PC-9 (cell line): Measurements from ENCODE around the gene ATP1A2. TPM values are rescaled to one million over a fixed set of nuclear protein-coding genes. Genes with fewer than 3 reads are reported as not detected.

Experiments
- BruUV-seq: library from RNA; stranded (reverse); fragments of 400-500 nt; replicated peaks from 2 replicates; lab custom pipeline; 2021; lab: Mats Ljungman, UMichigan
- CTCF ChIA-PET: fragments of 300-600 bp; sonication (Branson Sonifier 250); formaldehyde crosslinking; loops from one replicate; lab custom pipeline; 2022; ENCODE audit warnings: antibody characterized with exemption; lab: Charles Lee
- POLR2A ChIA-PET: fragments of 300-600 bp; sonication (Branson Sonifier 250); formaldehyde crosslinking; loops from one replicate; lab custom pipeline; 2022; ENCODE audit warnings: antibody characterized with exemption; ENCODE audit not compliant: unreplicated experiment; lab: Charles Lee
- DNase-seq, 2 experiments: peaks; one replicate each; pipeline versions ENCODE4 v3.0.0 to v3.0.0-alpha.2; 2015 to 2022; ENCODE audit warnings: mixed read lengths in 1 of 2
- H2AFZ ChIP-seq: fragments of 200-600 bp; sonication (generic); 2 replicates; pipeline ENCODE4 v1.8.1; 2017; ENCODE audit warnings: antibody characterized with exemption
- H3F3A ChIP-seq: fragments of 200-600 bp; sonication (generic); 2 replicates; pipeline ENCODE4 v1.8.1; 2017; ENCODE audit warnings: antibody characterized with exemption, mild to moderate bottlenecking, low read depth; ENCODE audit not compliant: insufficient read depth
- H3K27ac ChIP-seq: fragments of 200-600 bp; sonication (generic); 2 replicates; pipeline ENCODE4 v1.6.1; 2016; ENCODE audit warnings: mixed run types
- H3K27me3 ChIP-seq: fragments of 200-600 bp; sonication (generic); 2 replicates; pipeline ENCODE4 v1.6.1; 2016; ENCODE audit warnings: low read depth, mixed run types; ENCODE audit not compliant: insufficient read depth
- H3K36me3 ChIP-seq: fragments of 200-600 bp; sonication (generic); 2 replicates; pipeline ENCODE4 v1.6.1; 2016; ENCODE audit warnings: low read depth, mixed run types
- H3K4me1 ChIP-seq: fragments of 200-600 bp; sonication (generic); replicated peaks from 2 replicates; pipeline ENCODE4 v1.6.1; 2016; ENCODE audit warnings: mixed run types; ENCODE audit not compliant: insufficient read depth
- H3K4me2 ChIP-seq: fragments of 200-600 bp; sonication (generic); 2 replicates; pipeline ENCODE4 v1.6.1; 2017; ENCODE audit warnings: mixed run types
- H3K4me3 ChIP-seq: fragments of 200-600 bp; sonication (generic); 2 replicates; pipeline ENCODE4 v1.6.1; 2016; ENCODE audit warnings: mixed run types
- H3K79me2 ChIP-seq: fragments of 200-600 bp; sonication (generic); 2 replicates; pipeline ENCODE4 v1.6.1; 2017; ENCODE audit warnings: low read depth, mixed run types
- H3K9me2 ChIP-seq: fragments of 200-600 bp; sonication (generic); 2 replicates; pipeline ENCODE4 v1.8.1; 2017; ENCODE audit warnings: mild to moderate bottlenecking; ENCODE audit not compliant: insufficient read depth
- H3K9me3 ChIP-seq: fragments of 200-600 bp; sonication (generic); 2 replicates; pipeline ENCODE4 v1.8.1; 2016; ENCODE audit warnings: low read depth; ENCODE audit not compliant: insufficient read depth
- H4K20me1 ChIP-seq: fragments of 200-600 bp; sonication (generic); 2 replicates; pipeline ENCODE4 v1.8.1; 2017; ENCODE audit not compliant: insufficient read depth
- CTCF ChIP-seq: fragments of 200-600 bp; sonication (generic); conservative IDR thresholded peaks from 2 replicates; pipeline ENCODE4 v1.6.1; 2017; ENCODE audit warnings: mixed run types, antibody characterized with exemption, mild to moderate bottlenecking, moderate library complexity
- EZH2 ChIP-seq: fragments of 200-600 bp; sonication (generic); IDR thresholded peaks from 2 replicates; pipeline ENCODE4 v1.8.0; 2017; ENCODE audit warnings: antibody characterized with exemption, low read depth
- intact Hi-C: fragments of 100-400 bp; cut with micrococcal nuclease; formaldehyde crosslinking; loops from one replicate; pipeline ENCODE4 v1.10.0; 2022; ENCODE audit not compliant: unreplicated experiment
- total RNA-seq: library from RNA; stranded (reverse); gene quantifications from 2 replicates; pipeline ENCODE4 v1.2.3, GENCODE V29; 2021

ATP1A2 gene
- total RNA-seq, 1 experiment from 2014 or later, result 1.1 TPM

GRCh38 chr1:160094291-160094625, 21.3 kb upstream of the ATP1A2 start:
- H2AFZ ChIP-seq, result no peak overlapping the region
- intact Hi-C loops, result loop anchor here (10.0 kb wide), 1 partner anchor 189 kb away; the partner anchor contains the start of gene CFAP45
- BruUV-seq, result no TSS peak
- H3K9me2 ChIP-seq, result no peaks in the 10 kb centered on the region
- peaks cover 2% of the 10 kb centered on the region; the same call in 1 of the 2 replicates for H3F3A ChIP-seq
- H3K79me2 ChIP-seq, result no peaks in the 10 kb centered on the region; the same call in 1 of the 2 replicates
- peaks cover 23% of the 10 kb centered on the region for H3K4me1 ChIP-seq
- no peaks in the 10 kb centered on the region for H3K27me3 ChIP-seq
- no peaks in the 10 kb centered on the region for H3K36me3 ChIP-seq
- POLR2A ChIA-PET, result no interaction called here
- no peaks in the 10 kb centered on the region for H3K9me3 ChIP-seq
- H3K4me2 ChIP-seq, result no peak overlapping the region
- H3K27ac ChIP-seq, result no peak overlapping the region
- H3K4me3 ChIP-seq, result no peak overlapping the region
- no peaks in the 10 kb centered on the region for H4K20me1 ChIP-seq
- DNase-seq, result no peak
- CTCF ChIA-PET, result no interaction called here
- no peak for TF ChIP-seq CTCF
- TF ChIP-seq EZH2, result no peak

- no peaks in the 10 kb centered on the region for H3K27me3 ChIP-seq
- H3K4me1 ChIP-seq, result peaks cover 26% of the 10 kb centered on the region
- H4K20me1 ChIP-seq, result no peaks in the 10 kb centered on the region
- H2AFZ ChIP-seq, result no peak overlapping the region
- no peaks in the 10 kb centered on the region for H3K9me2 ChIP-seq
- intact Hi-C loops, result loop anchor here (10.0 kb wide), 1 partner anchor 190 kb away; the partner anchor contains the start of gene CFAP45
- no peak overlapping the region for H3K4me3 ChIP-seq
- DNase-seq, result no peak
- no peaks in the 10 kb centered on the region for H3K9me3 ChIP-seq
- H3K4me2 ChIP-seq, result no peak overlapping the region
- CTCF ChIA-PET, result no interaction called here
- POLR2A ChIA-PET, result no interaction called here
- TF ChIP-seq EZH2, result no peak
- TF ChIP-seq CTCF, result no peak
- peaks cover 7% of the 10 kb centered on the region; the same call in 1 of the 2 replicates for H3F3A ChIP-seq
- H3K79me2 ChIP-seq, result no peaks in the 10 kb centered on the region; the same call in 1 of the 2 replicates
- H3K27ac ChIP-seq, result no peak overlapping the region
- no TSS peak for BruUV-seq
- no peaks in the 10 kb centered on the region for H3K36me3 ChIP-seq
These were observed 20.8 kb upstream of the ATP1A2 start for GRCh38 chr1:160094806-160095205.

- ChIA-PET POLR2A (interaction anchor here (0.5 kb wide), 1 partner anchor 98 kb away, joined by 6 read pairs; no protein-coding TSS in a partner anchor), CTCF (interaction anchor here (1.0 to 1.9 kb wide), 2 partner anchors 98 to 157 kb away, joined by 3 to 4 read pairs; no protein-coding TSS in a partner anchor)
- intact Hi-C loops, result loop anchor here (10.0 kb wide), 1 partner anchor 191 kb away; the partner anchor contains the start of gene CFAP45
- H3F3A ChIP-seq, result peaks cover 10% of the 10 kb centered on the region; the same call in 1 of the 2 replicates
- peaks cover 26% of the 10 kb centered on the region for H3K4me1 ChIP-seq
- no peaks in the 10 kb centered on the region for H4K20me1 ChIP-seq
- H3K27ac ChIP-seq, result no peak overlapping the region
- DNase-seq, result no peak
- H3K4me3 ChIP-seq, result no peak overlapping the region
- no peaks in the 10 kb centered on the region for H3K9me3 ChIP-seq
- peak overlapping the region; percentile 98; the same call in 1 of the 2 replicates for H3K4me2 ChIP-seq
- BruUV-seq, result no TSS peak
- TF ChIP-seq CTCF (no peak), EZH2 (no peak)
- H3K36me3 ChIP-seq, result no peaks in the 10 kb centered on the region
- no peaks in the 10 kb centered on the region; the same call in 1 of the 2 replicates for H3K79me2 ChIP-seq
- H2AFZ ChIP-seq, result no peak overlapping the region
- no peaks in the 10 kb centered on the region for H3K27me3 ChIP-seq
- H3K9me2 ChIP-seq, result no peaks in the 10 kb centered on the region
These were observed 20.0 kb upstream of the ATP1A2 start for GRCh38 chr1:160095382-160096105.
